NCI-H2029 treated with DMSO at 0.1 percent for 48 hours (cell line): ENCODE data around the gene ADGRE1.

Experiments used
- DNase-seq: peaks from one replicate; lab custom pipeline; 2025; lab: John Stamatoyannopoulos, UW

Gene ADGRE1

DNA sequence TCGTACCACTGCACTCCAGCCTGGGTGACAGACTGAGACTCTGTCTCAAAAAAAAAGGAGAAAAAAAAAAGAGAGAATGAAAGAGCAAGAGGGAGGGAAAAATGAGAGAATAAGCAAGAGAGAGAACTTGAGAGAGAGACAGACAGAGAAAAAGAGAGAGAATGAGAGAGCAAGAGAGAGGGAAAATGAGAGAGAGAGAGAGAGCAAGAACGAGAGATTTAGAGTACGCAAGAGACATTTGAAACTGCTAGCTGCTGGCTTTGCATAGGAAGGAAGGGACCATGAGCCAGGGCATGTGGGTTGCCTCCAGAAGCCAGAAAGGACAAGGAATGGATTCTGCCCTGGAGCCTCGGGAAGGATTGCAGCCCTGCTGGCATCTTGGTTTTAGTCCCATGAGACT, 9.6 kb upstream of the ADGRE1 start:
- DNase-seq: no peak

DNA sequence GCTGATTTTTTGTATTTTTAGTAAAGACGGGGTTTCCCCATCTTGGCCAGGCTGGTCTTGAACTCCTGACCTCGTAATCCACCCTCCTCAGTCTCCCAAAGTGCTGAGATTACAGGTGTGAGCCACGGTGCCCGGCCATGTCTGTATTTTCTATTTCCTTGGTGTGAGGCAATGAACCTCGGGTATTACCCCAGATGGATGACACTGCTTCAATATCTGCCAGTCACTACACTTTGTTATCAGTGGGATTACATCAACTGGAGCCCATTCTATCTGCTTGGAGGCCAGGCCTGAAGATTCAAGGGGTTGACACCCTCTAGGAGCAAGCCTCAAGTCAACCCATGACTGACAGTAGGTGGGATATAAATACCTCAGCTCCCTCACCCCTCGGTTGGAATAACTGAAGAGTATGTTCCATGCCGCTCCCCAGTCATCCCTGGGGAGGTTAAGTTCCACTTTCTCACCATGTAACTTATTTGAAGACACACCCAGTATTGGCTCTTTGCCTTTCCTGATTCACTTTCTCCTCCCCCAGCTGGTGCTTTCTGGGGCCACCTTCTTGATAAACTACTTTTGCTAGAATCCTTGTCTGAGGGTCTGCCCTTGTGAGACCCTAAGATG, 992 bp upstream of the ADGRE1 start:
- no peak for DNase-seq

DNA sequence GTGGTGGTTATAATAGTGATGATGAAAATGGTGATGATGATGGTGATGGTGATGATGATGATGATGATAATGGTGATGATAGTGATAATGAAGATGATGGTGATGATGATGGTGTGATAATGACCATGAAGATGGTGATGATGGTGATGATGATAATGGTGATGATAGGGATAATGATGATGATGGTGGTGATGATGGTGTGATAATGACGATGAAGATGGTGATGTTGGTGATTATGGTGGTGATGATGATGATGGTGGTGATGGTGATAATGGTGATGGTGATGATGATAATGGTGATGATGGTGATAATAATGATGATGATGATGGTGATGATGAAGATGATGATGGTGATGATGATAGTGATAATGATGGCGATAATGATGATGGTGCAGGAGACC, 1.6 kb downstream of the ADGRE1 start:
- DNase-seq: no peak

DNA sequence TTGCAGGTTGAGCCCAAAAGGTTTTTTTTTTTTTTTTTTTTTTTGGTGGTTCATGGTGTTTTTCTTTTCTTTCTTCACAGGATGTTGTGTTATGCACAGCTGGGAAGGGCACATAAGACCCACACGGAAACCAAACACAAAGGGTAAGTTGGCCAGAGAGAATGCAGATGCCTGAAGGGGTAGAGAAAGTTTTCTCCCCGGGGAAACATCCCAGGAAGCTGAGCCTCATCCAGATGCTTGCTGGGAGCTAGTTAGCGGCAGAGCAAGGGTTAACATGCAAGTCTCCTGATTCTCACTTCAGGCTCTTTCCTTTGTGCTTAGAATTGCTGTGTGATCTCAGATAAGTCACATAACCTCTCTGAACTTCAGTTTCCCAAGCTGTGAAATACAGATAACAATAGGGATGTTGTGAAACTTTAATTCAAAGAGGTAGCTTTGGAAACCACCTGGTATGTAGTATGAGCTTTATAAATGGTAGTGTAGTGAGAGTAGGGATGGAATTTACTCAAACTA, 3.1 kb downstream of the ADGRE1 start:
- DNase-seq: no peak

DNA sequence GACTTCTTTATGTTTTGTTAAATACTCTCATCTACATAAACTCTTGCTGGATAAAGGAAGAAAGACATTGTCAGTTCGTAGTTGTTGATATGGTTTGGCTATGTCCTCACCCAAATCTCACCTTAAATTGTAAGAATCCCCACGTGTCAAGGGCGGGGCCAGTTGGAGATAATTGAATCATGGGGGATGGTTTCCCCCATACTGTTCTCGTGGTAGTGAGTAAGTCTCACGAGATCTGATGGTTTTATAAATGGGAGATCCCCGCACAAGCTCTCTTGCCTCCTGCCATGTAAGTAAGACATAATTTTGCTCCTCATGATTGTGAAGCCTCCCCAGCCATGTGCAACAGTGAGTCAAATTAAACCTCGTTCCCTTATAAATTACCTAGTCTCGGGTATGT, 3.6 kb downstream of the ADGRE1 start:
- no peak for DNase-seq

DNA sequence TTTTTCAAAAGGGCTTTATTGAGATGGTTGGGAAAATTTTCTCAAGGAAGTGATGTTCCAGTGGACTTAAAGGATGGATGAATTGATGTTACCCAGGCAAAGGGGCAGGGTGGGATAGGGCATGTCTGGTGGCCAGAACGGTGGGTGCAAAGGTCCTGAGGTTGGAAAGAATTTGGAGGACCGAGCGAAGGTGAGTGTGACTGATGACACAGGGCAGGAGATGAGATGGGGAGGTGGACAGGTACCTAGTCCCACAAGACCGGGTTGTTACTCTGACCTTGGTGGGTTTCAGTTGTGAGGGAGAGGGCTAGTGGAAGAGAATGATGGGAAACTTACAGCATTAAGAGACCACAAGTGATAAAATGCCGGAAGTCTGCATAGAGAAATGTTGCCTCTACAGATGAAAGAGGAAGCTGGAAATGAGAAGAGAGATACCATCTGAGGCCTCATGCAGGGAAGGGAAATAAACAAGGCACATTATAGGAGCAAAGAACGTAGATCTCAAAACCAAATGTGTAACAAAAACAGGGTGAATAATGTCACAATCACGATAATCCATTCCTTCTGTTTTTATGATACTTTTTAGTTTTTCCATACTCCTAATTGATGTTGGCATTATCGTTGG, 4.5 kb downstream of the ADGRE1 start:
- no peak for DNase-seq

DNA sequence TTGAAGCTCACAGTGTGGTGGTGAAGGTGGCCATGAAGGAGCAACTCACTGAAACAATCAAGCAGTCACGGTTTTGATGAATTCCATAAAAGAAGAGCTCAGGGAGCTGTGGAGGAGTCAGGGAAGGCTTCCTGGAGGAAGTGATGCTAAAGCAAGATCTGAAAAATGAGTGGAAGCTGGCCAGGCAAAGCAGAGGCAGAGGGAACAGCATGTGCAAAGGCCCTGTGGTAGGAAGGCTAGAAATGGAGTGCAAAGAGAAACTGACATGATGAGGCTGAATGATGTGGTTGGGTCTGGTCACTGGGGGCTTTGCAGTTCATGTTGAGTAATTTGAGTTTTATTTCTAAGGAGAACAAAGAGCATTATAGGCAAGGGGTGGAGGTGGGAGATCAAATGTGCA, 6.9 kb downstream of the ADGRE1 start:
- no peak for DNase-seq

DNA sequence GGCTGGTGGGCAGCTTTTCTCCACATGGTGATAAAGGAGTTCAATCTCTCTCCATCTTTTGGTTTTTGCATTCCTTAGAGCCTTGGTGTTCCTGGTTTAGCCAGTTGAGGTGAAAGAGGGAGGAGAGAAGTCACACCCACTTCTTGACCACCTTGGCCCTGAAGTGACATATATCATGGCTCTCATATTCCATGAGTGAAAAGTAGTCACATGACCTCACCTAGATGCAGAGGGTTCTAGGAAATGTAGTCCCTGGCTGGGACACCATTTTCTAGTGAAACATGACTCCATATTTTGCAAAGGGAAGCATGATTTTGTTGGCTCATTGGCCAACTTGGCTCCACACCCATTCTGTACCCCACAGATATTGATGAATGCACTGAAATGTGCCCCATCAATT, 16.1 kb downstream of the ADGRE1 start:
- no peak for DNase-seq

DNA sequence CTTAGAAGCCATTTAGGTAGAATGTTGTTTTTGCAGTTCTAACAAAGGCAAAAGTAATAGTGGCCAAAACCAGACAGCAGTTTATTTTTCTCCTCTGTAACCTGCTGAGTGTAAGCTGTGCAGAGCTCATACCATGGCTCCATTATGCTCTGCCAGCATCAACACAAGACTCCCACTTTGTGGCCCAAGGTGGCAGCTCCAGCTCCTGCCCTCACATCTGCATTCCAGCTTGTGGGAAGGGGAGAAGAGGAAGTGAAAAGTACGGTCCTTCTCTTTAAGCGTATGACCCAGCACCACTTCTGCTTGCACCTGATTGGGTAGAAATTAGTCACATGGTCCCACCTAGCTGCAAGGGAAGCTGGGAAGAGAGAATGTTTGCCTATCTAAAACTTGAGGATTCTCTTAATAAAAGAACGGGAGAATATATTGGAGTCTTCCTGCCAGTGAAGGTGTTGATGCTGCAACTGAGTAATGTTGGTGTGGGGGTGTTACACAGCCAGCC, 19.2 kb downstream of the ADGRE1 start:
- DNase-seq: no peak

DNA sequence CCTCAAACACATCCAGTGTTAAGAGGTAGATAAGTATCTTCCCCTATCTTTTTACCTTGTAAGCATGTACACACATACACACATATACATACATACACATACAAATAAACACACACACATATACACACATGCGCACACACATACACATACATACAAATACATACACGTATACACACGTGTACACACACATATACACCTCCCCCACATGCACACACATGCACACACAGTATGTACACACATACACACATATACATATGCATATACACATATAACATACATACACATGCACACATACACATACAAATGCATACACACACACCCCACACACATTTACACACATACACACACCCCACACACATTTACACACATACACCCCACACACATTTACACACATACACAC, 24.1 kb downstream of the ADGRE1 start:
- DNase-seq: no peak

DNA sequence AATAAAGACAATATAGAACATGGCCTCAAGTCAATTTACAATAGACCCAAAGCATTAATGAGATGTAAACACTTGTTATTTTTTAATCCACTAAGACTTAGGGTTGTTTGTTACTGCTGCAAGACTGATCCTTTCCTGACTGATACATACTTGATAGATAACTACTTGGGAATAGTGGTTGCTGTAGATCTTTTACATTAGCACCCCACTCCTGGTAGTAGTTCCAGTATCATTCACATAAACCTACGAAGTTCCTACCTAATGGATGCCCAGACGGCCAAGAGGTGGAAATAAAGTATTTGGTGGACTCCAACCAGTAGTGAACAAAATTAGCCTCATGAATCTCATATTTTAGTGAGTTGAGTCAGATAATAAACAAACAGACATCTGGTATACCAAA, 26.9 kb downstream of the ADGRE1 start:
- DNase-seq: no peak

DNA sequence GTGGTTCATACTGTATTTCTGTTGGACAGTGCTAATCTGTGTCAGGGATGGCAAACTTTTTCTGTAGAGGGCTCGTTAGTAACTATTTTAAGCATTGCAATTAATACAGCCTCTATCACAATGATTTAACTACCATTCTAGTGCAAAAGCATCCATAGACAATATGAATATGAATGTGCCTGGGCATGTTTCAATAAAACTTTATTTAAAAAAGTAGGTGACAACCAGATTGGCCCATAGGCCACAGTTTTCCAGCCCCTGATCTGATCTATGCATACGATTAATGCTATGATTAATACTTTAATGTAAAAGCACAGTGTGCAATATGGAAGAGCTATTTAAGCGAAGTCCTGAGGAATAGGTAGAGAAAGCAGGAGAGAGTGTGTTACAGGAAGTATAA, 29.6 kb downstream of the ADGRE1 start:
- no peak for DNase-seq

DNA sequence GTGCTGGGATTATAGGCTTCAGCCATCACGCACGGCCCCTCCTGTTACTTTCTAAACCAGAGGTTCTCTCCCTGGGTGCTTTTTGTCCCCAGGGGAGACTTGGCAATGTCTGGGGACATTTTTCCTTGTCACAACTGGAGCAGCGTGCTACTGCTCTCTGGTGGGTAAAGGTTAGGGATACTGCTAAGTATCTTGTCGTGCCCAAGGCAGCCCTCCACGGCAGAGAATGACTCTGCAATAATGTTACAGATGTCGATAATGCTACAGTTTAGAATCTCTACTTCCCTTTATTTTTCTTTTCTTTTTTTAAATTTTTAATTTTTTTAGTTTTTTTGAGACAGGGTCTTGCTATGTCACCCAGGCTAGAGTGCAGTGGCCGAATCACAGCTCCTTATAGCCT, 38.0 kb downstream of the ADGRE1 start:
- no peak for DNase-seq

DNA sequence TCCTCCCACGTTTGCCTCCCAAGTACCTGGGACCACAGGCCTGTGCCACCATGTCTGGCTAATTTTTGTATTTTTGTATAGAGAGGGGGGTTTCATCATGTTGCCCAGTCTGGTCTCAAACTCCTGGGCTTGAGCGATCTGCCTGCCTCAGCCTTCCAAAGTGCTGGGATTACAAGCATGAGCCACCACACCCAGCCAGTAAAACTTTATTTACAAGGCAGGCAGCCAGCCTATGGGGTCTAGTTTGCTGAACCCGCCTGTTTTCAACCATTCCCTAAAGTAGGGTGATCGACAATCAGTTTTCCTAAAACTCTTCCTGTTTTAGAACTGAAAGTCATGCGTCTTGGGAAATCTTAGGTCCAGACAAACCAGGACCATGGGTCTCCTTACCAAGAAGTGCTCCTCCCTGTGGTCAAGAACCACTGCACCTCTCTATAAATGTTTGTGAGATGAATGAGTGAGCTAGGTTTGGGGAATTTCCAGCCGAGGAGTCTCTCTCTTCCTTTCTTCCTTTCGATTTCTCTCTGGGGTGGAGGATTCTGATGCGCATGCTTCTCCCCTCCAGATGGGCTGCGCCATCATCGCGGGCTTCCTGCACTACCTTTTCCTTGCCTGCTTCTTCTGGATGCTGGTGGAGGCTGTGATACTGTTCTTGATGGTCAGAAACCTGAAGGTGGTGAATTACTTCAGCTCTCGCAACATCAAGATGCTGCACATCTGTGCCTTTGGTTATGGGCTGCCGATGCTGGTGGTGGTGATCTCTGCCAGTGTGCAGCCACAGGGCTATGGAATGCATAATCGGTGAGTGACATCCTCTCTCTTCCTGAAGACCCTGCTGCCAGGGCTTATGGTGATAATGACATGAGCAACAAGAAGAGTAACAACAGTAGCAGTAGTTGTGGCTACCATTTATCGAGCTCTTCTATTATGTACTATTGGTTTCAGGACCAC, 38.7 kb downstream of the ADGRE1 start:
- no peak for DNase-seq

DNA sequence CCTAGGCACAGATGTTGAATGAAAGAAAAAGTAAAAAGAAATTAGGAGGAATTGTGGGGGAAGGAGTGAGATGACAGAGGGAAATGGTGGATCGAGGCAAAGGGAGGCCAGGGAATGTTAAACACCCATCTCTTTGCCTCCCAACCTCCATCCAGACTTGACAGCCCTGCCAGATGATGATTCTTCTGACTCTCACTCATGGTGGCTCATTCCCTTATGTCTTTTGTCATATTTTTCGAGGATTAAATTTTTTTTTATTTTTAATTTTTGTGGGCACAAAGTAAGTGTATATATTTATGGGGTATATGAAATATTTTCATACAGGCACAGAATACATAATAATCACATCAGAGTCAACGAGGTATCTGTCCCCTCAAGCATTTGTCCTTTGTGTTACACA, 42.8 kb downstream of the ADGRE1 start:
- no peak for DNase-seq

DNA sequence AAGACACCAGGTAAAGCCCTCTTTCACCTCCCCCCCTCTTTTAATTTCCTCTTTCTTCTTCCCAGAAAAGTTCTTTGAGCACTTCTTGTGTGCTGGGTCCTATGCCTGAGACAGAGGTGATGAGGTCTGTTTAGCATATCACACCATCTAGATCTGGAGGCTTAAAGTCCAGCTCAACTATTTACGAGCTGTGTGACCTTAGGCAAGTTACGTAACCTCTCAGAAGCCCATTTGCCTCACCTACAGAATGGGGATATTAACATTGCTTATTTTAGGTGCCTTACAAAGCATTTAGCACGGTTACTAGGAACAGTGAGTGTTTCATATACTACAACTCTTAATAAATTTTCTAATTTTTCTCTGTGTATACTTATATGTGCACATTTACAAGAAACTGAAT, 47.7 kb downstream of the ADGRE1 start:
- no peak for DNase-seq

DNA sequence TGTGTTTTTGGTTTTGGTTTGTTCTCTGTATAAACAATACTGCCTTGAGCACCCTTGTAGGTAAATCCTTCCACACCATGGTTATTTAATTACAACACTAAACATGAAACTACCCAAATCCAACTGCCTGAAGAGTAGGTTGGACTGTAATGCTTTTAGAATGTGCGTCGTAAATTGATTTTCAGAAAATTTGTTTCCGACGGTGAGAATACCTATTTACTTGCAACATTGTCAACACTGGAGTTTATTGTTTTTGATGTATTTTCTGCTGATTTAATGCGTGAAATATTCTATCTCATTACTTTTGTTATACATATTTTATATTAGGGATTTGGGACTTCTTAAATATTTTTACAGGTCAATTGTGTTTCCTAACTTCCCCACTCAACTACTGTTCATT, 48.2 kb downstream of the ADGRE1 start:
- DNase-seq: no peak

DNA sequence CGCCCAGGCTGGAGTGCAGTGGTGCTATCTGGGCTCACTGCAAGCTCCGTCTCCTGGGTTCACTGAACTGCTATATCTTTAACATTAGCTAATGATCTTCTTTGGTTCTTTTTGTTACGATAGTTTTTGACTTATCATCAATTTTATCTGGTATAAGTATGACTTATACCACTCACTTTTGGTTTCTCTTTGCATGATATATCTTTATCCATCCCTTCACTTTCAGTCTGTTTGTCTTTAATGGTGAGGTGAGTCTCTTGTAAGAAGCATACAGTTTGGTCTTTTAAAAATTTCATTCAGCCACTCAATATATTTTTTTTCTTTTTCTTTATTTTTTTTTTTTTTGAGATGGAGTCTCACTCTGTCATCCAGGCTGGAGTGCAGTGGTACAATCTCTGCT, 58.4 kb downstream of the ADGRE1 start:
- DNase-seq: no peak

DNA sequence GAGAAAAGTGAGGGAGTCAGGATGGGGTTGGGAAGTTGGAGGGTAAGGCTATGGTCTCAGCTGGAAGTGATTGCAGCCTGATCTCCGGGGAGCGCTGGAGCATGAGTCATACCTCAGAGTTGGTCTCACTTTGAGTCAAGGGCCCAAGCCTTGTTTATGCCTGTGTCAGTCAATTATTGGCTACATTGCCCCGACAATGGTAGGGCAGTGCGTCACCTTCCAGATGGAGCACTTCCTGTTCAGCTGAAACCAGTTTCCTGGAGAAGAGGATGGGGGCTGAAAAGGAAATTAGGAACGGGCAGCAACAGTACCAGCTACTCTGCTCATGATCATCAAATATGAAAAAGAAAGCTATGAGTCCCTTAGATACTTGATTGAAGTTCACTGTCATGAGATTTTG, 60.4 kb downstream of the ADGRE1 start:
- DNase-seq: no peak

DNA sequence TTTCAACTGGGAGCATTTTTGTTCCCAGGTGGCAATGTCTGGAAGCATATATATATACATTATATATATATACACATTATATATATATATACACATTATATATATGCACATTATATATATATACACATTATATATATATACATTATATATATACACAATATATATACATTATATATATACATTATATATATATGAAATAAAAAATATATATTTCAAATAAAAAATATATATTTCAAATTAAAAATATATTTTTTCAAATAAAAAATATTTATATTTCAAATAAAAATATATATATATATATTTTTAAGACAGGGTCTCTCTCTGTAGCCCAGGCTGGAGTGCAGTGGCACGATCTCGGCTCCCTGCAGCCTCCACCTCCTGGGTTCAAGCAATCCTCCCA, 61.5 kb downstream of the ADGRE1 start:
- no peak for DNase-seq

DNA sequence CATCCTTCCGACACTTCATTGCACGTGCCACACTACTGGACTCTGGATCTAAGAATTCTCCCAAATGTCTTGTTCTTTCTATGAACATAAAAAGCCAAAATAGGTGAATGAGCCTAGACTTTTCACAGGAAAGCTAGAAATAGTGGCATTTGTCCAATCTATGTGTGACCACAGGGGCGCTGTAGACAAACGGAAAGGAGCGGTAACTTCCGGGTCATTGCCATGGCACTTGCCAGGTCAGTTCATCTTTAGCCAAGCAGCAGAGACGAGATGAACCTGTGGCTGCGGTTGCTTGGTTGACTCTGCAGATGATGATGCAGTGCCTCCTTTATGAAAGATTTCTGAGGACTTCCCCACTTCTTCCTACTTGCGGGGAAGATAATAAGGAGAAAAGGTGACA, 65.6 kb downstream of the ADGRE1 start:
- DNase-seq: no peak

DNA sequence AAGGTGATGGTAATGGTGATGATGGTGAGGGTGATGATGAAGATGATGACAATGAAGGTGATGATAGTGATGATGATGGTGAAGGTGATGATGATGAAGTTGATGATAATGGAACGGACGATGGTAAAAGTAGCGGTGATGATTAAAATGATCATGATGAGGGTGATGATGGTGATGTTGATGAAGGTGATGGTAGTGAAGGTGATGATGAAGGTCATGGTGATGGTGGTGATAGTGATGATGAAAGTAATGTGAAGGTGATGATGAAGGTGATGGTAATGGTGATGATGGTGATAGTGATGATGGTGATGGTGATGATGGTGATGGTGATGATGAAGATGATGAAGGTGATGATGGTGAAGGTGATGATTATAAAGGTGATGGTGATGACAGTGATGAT, 67.7 kb downstream of the ADGRE1 start:
- no peak for DNase-seq

DNA sequence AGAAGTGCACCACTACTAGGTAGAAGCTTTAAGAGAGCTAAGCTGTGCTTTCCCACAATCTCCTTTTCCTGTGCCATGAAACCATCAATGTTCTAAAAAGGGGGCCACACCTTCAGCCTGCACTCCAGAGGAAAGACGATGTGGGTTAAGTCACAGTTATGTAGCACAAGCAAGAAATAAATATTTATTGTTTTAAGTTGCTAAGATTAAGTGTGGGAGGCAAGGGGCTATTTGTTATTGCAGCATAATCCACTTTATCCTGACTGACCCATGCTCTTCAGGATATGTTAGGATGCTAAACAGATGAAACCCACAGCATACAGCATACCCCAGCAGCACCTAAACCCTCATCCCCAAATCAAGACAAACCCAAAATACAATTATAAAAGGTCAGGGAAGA, 69.2 kb downstream of the ADGRE1 start:
- no peak for DNase-seq
